GM18505 (cell line): ENCODE results near the gene PDXP.
"Not testable (repeated sequence)": the region's sequence is repeated elsewhere in the genome, so short reads cannot be mapped to it uniquely, and the experiment has no call there.

Experiments used
- ATAC-seq: cut with Tn5 transposase; IDR thresholded peaks from one replicate; pipeline ENCODE4 v1.9.1; 2021; ENCODE audit not compliant: unreplicated experiment
- POLR2A ChIP-seq: IDR thresholded peaks from 4 replicates; pipeline ENCODE4 v1.6.1; 2011; ENCODE audit warnings: borderline replicate concordance; ENCODE audit not compliant: insufficient read depth, insufficient read length; ENCODE audit errors: extremely low read depth

Gene PDXP

DNA sequence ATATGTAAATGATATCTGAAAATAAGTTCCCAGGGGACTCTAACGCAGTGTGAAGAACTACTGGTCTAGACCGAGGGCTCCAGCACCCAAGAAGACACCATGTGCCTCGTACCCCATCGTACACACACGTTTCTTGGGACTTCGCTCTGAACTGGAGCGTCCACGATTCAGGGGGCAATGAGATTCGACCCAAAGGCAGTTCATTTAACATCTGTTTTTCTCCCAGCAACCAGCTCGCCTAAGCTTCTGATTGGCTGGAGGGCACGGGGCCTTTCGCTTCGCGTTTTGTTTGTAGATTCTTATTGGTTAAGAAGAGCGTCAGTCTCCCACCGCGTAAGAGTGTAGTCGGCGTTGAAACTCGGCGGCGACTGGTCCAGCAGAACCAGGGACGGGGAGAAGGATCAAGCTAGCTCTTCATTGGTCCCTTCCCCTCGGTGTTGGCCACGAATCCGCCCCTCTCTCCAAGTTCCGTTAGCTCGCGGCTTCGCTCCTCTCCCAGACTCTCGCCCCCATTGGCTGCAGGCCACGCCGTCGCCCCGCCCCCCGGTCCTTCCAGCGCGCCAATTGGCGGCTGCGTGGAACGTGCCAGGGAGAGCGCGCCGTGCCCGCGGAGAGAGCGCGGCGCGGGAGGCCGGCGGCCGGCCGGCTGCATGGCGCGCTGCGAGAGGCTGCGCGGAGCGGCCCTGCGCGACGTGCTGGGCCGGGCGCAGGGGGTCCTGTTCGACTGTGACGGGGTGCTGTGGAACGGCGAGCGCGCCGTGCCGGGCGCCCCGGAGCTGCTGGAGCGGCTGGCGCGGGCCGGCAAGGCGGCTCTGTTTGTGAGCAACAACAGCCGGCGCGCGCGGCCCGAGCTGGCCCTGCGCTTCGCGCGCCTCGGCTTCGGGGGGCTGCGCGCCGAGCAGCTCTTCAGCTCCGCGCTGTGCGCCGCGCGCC is at the start of gene PDXP:
PDXP (plus strand) TSS at position 591 of the 933 bp plus-strand sequence; CDS start at position 651, 60 bp downstream.
- peak; percentile 81 for TF ChIP-seq POLR2A
- peak; percentile 72 for ATAC-seq

GRCh38 chr22:37609240-37610152 is 49.0 kb upstream of the PDXP start:
- no peak for TF ChIP-seq POLR2A
- ATAC-seq, result no peak

- not testable (repeated sequence) for ATAC-seq
Observed at GRCh38 chr22:37610153-37610475, 48.4 kb upstream of the PDXP start.

- ATAC-seq, result no peak
- TF ChIP-seq POLR2A, result no peak
Observed at GRCh38 chr22:37610480-37611129, 47.9 kb upstream of the PDXP start.

- TF ChIP-seq POLR2A, result no peak
- ATAC-seq, result no peak
Observed at GRCh38 chr22:37611207-37611606, 47.3 kb upstream of the PDXP start.

- no peak for ATAC-seq
- TF ChIP-seq POLR2A, result no peak
Observed at GRCh38 chr22:37616201-37617083, 42.1 kb upstream of the PDXP start.

DNA sequence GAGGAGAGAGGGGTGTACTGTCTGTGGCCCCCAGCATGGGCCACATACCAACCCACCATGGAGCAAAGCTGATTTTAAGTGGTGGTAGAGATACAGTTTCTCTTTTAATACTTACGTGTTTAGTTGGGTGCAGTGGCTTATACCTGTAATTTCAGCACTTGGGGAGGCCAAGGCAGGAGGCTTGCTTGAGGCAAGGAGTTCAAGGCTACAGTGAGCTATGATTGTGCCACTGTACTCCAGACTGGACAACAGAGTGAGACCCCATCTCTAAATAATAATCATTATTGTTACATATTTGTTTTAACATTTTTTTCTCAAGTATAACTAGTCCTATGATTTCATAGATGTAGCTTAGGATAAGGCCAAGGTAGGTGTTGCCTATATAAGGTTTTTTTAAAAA is 41.1 kb upstream of the PDXP start:
- no peak for TF ChIP-seq POLR2A
- ATAC-seq, result no peak

- no peak for TF ChIP-seq POLR2A
- ATAC-seq, result no peak
Observed at GRCh38 chr22:37618072-37618656, 40.4 kb upstream of the PDXP start.

GRCh38 chr22:37618674-37619073 is 39.8 kb upstream of the PDXP start:
- no peak for ATAC-seq
- TF ChIP-seq POLR2A, result no peak

DNA sequence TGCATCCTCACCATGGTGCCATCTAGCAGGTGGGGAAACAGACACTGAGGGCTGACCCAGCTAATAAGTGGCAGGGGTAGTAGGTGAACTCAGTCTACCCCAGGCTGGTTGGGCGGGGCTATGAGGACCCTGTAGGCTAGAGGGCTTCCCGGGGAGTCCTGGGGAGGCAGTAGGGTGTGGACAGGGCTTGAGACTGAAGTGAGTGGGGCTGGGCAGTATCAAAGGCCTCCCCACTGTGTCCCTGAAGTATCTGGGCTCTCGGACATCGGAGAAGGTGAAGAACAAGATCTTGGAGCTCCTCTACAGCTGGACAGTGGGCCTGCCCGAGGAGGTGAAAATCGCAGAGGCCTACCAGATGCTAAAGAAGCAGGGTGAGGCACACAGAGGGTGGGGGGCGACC is 38.5 kb upstream of the PDXP start:
- ATAC-seq, result no peak

GRCh38 chr22:37621352-37621860 is 37.1 kb upstream of the PDXP start:
- TF ChIP-seq POLR2A, result no peak
- ATAC-seq, result no peak

More for the DNA sequence above, 38.5 kb upstream of the PDXP start:
- TF ChIP-seq POLR2A, result no peak
